Renal cortical epithelial cell (primary cell): Measurements from ENCODE around the gene ARRDC4. TPM values are rescaled to one million over a fixed set of nuclear protein-coding genes. Genes with fewer than 3 reads are reported as not detected.

Source experiments
- DNase-seq: peaks from one replicate; pipeline ENCODE4 v3.0.0-alpha.2; 2011; ENCODE audit warnings: low read depth
- total RNA-seq: library from RNA; depleted of rRNA; stranded (reverse); fragments of >200 nt; gene quantifications from 2 replicates; pipeline ENCODE4 v1.2.3, GENCODE V29; 2014

The ARRDC4 gene, protein sequence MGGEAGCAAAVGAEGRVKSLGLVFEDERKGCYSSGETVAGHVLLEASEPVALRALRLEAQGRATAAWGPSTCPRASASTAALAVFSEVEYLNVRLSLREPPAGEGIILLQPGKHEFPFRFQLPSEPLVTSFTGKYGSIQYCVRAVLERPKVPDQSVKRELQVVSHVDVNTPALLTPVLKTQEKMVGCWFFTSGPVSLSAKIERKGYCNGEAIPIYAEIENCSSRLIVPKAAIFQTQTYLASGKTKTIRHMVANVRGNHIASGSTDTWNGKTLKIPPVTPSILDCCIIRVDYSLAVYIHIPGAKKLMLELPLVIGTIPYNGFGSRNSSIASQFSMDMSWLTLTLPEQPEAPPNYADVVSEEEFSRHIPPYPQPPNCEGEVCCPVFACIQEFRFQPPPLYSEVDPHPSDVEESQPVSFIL
- total RNA-seq: 37.9 and 293 TPM in 2 replicates

DNA sequence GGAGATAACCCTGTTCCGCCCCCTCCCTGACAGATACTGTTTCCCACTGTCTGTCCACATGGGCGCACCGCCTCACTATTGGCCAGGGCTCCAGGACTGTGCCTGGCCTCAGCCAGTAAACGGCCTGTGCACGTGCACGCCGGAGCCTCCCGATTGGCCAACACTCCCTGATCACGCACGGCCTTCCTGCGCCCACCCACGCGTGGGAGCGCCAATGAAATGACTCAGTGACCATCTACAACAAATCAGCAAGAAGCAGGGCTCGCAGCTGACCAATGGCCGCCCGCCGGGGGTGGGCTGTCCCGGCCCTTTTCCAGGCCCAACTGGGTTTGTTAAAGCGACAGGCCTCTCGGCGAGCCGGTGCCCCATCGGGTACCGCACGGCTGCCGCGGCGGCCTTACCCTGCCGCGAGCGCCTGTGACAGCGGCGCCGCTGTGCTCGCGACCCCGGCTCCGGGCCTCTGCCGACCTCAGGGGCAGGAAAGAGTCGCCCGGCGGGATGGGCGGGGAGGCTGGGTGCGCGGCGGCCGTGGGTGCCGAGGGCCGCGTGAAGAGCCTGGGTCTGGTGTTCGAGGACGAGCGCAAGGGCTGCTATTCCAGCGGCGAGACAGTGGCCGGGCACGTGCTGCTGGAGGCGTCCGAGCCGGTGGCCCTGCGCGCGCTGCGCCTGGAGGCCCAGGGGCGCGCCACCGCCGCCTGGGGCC lies at the start of gene ARRDC4:
TSS of gene ARRDC4 (plus strand) at position 340 of the 703 bp plus-strand sequence. CDS start at position 499, 159 bp downstream.
- peak; percentile 99 for DNase-seq

DNA sequence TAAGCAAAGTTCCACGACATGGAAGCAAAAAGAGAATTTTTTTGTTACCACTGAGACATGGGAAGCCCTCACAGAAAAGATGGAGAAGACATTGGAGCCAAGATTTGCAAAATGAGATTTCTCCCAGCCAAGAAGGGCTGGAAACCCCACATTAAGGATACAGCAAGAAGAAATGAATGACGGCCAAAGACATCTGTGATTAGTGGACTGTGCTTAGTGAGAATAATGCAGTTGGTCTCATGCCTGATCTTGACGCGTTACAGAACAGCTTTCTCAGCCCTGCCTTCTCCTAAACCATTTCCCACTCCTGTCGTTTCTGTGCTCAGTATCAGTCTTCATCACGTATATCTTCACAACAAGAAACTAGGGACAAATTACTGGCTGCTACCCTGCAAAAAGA lies 45.8 kb upstream of the ARRDC4 start:
- DNase-seq: no peak

DNA sequence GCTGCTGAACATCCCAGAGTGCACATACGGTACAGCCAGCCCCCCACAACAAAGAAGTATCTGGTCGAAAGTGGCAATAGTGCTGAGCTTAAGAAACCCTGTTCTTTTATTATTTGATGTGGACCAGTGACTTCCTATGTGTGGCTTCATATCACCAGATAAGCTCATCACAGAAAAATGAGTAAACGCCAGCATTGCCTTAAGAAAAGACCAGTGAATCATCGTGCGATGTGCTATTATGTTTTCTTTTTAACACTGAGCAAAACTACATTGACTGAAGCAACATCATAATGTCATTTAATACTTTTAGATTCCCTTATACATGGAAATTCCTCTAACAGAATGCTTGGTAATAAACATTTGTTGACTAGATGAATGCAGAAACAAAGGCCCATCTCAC lies 45.2 kb upstream of the ARRDC4 start:
- DNase-seq: no peak

DNA sequence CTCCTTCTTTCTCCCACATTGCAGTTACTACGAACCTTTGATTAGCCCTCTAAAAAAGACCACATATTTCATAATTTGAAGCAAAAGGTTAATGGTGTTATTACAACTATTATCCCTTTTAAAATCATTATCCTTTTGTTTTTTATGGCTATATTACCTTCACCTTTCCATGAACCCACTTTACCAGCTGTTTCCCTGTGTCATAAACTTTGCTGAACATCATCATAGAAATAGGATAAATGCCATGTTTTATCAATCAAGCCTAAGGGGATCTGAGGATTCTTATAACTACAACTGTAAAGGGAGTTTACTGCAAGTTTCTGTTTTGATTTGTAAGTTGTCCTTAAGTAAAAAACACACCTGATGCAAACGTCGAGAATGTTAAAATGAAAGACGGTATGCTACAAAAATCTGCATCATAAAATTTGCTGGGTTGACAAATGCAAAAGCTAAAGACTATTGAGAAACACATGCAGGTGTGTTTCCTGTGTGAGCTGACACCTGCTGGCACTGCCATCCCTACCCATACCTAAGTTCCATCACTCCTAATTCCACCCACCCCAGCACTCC lies 39.1 kb upstream of the ARRDC4 start:
- DNase-seq: no peak

DNA sequence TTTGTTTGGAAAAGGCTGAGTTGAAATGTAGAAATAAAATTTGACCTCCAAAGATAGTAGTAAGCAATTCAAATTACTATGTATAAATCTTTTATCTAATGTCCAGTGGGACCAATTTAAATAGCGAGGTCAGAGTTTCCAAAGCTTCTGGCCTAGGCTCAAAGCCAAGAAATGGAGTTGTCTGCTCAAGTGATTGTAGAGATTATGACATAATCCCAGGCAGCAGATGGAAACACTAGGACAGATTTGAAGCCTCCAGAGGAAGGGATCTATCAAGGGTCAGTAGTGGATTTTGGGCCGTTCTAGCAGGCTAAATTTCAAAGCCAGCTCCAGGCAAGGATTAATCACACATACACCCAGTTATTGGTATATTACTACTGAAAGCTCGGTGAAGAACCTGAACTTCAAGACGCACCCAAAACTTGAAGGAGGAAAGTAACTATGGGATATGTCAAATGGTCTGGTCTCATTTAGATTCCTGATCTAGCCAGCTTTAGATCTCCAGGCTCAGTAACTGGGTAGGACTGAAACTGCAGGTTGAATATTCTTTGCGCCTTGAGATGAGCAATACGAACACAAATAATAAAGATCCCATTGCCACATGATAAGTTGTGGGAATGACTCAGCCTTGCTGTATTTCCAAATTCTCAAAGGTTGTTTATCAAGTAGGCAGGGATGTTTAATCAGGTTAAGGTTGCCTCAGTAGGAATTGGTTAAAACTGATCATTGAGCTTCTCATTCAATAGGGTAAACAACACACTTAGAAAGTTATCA lies 30.9 kb upstream of the ARRDC4 start:
- DNase-seq: no peak

DNA sequence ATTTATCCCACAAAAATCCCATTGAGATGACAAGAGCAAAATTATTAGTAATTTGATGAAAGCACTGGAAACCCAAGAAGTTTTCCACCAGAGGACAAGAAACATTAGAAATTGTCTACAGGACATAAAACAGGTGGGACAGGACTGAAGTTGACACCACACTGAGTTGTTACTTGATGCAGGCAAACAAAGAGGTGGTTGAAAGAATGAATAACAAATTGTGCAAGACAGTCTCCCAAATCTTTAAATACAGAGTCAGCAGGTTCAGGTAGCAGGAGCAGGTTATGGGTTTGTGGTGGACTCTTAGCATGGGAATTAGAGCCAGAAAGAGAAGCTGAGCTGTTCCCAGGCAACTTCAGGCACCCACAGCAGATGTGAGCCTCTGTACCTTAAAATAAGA lies 30.3 kb upstream of the ARRDC4 start:
- DNase-seq: no peak

DNA sequence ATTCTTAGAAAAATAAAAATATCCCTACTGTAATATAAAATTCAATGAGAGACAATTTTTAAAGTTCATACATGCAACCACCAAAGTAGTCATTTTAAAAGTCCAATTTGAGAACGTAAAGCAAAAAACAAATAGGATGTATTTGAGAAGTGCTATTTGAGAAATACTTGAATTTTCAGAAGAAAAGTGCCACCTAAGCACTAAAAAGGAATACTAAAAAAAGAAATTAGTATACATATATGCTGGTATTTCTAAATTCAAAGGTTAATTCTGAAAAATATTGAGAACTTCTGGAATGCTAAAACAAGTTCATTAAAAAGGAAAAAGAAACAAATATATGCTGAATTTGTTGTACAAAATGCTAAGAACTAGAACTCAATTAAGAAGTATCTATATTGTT lies 29.2 kb upstream of the ARRDC4 start:
- no peak for DNase-seq

DNA sequence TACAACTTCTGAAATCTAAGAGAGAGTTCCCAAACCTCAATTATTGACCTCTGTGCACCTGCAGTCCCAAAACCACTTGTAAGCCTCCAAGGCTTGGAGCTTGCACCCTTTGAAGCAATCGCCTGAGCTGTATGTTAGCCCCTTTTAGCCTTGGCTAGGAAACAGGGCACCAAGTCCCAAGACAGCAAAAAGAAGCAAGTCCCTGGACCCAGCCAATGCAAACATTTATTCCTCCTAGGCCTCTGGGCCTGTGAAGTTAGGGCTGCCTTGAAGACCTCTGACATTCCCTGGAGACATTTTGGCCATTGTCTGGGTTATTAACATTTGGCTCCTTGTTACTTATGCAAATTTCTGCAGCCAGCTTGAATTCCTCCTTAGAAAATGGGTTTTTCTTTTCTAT lies 26.9 kb upstream of the ARRDC4 start:
- no peak for DNase-seq

DNA sequence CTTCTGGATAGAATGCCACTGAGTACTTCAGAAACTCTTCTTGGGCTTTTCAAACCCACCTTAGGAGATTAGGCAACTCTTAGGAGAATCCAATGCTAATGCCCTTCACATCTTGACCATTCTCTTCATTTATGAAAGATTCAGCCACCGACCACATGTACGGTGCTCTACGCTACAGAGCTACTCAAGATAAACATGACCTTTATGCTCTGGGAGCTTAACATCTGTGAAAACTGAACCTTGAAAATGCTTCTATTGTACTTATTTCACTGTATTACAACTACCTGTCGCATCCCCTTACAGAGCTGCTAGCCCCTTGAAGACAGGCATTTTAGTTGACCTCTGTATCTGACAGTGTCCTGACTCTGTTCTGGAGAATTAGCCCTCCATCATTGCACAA lies 19.5 kb upstream of the ARRDC4 start:
- DNase-seq: no peak

DNA sequence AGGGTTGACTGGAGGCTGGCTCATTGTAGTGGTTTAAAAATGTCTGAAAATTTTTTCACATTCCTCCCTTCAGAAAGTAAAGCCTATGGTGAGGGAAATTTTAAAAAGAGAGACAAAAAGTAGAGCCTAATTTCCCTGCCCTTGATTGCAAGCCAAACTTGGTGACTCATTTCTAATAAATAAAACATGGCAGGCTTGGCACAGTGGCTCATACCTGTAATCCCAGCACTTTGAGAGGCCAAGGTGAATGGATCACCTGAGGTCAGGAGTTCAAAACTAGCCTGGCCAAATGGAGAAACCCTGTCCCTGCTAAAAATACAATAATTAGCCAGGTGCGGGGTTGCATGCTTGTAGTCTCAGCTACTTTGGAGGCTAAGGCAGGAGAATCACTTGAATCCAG lies 18.9 kb upstream of the ARRDC4 start:
- peak; percentile 16 for DNase-seq

DNA sequence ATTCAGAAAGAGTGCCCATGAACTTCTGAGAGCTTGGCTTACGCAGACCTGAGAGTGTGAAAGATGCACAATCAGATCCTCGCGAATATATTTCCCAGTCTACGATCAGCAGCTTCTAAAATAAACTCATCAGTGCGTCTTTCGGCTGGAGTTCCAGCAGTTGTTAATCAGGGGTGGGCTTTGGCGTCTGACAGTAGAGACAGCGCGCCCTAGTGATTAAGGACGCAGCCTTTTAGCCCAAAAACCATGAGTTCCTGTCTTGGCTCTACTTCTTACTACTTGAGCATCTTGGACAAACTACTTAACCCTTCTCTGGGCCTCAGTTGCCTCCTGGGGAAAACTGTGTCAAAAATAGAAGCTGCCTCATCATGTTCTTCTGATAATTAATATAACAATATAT lies 15.8 kb upstream of the ARRDC4 start:
- DNase-seq: no peak

DNA sequence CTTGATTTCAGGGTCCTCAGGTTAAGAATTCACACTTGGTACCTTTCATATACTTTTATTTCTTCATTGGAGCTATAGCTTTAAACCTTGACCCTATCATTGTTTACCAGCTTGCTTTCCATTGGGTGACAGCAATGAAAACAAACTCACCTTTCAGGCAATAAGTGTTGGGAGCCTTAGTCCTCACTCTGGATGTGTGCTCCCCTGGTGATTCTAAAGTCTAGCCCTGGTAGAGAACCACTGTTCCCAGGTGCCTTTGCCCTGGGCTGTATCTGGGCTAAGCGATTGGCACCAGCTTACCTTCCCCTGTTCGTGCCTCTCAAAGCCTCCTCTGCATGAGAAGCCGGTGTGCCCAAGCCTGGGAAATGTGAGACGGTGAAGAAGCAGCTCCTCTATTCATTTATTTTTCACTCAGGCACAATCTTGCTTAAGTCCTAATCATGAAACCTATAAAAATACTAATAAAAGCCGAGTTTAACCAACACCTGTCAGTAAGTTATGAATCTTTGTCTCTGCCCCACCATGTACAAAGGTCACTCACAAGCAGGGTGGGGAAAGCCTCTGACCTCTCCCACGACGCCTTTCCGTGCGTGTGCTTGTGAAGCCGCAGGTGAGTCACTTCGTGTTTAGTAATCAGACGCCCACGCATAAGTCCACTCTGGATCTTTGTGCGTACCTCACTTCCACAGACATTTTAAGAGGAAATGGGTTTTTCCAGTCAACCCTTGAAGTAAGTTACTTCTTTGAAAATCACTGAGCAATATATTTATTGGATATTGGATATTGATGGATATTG lies 12.8 kb upstream of the ARRDC4 start:
- DNase-seq: peak; percentile 78

DNA sequence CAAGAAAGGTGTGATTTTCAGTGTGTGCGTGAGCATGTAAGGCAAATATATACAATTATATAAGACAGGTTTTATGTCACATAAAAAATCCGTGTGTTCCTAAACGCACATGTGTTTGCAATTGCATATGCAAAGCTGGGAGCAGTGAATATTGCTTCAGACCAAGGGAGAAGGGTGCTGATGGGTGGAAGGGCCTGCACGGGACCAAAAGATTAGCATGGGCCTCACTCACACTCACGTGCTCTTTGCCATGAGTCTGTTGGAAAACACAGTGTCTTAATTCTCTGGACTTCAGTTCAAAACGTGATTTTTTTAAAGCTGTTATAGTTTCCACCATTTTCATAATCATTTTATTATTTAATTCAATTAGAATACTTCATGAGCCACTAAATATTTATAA lies 7.2 kb upstream of the ARRDC4 start:
- DNase-seq: no peak

DNA sequence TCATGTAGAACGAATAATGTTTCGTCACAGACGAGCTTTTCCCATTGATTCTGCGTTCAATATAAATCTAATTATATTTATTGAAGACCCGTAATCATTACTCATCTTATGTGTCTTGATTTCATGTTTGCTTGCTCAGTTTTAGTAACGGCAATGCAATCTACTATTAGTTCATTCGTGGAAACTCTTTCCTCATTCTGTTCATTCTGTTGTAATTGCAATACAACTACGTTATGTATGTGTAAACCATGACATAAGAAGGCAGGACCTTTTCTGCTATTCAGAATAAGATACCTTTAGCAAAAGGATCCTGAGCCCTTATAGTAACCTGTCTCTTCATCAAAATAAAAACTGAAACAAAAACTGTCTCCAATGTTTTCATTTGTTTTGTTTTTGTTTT lies 6.8 kb upstream of the ARRDC4 start:
- no peak for DNase-seq

DNA sequence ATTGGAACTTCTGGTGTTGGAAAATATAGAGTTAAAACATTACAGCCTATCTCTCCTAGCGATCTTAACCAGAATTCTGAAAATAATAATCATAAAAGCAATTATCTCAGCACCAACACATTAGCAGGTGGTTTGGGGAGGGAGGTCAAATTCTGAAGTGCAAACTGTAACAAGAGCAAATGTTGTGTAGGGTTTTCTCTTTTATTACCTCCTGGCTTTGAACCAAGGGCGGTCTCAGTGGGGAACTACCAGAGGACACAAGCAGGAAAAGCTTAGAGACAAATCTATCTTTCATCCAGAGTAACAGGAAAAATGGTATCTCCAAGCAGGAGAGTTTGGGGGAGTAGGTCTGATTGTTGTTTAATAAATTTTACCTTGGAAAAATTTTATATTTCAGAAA lies 5.5 kb upstream of the ARRDC4 start:
- no peak for DNase-seq

DNA sequence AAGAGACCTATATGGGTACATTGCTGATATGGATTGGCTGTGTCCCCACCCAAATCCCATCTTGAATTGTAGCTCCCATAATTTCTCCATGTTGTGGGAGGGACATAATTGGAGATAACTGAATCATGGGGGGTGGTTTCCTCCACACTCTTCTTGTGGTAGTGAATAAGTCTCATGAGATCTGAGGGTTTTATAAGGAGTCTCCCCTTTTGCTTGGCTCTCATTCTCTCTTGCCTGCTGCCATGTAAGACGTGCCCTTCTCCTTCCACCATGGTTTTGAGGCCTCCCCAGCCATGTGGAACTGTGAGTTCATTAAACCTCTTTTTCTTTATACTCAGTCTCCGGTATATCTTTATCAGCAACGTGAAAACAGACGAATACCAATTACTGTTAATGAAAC lies 5.0 kb upstream of the ARRDC4 start:
- no peak for DNase-seq

DNA sequence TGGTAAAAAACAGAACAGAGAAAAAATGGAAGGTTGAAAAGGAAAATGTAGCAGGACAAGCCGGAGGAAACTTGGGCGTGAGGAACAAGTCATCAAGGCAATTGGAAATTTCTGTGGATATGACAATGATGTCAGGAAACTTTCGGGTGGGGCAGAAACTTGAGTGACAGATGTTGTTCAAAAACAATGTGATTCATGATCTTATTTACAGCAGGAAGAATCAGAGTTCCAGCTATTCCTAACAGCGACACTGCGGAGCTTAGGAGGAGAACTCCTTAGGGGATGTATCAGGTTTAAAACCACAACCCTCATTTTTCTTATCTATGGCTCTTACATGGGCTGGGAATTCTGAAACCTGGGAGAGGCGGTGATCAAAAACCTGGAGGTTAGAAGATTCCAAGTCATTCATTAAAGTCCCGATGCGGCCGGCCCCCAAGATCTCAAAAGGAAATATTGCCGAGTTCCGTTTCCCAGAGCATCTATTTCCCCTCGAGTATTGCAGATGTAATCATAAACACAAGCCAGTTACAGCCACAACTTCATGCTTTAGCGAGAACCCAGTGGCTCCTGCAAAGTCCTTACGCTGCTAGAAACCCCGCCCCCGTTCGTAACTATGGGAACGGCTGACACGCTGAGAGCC lies 659 bp upstream of the ARRDC4 start:
- no peak for DNase-seq

DNA sequence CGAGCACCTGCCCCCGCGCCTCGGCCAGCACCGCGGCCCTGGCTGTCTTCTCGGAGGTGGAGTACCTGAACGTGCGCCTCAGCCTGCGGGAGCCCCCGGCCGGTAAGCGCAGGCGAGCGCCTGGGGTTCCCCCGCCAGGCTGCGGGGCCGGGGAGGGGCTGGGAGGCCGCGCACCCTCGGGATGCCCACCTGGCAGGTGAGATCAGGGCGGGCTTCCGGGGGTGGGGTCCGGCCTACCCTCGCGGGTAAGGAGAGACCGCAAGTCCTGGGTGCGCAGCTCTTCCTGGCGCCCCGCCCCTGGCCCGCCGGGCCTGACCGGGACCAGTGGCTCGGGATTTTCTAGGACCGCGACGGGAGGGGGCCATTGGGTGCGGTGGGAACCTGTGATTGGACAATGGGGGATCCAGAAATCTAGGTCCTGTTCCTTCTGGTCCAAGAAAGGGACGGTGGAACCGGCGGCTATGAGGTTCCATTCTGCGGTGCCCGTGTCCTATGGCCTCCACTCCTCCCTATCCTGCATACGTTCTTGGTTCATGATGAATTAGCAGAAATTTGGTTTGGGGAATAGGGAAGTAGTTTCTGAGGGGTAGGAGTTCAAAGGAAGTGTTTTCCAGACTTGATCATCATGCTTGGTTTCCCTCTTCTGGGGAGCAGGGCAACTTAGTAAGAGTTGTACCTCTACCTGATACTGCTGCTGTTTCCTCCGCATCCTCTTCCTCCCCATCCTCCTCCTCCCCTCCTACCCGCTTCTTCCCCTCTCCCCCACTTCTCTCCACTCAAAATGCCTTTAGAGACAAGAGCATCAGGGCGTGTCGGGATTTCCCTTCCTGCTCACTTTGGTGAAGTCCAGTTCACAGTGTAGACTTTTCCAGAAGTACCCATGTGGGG lies 808 bp downstream of the ARRDC4 start:
- no peak for DNase-seq

DNA sequence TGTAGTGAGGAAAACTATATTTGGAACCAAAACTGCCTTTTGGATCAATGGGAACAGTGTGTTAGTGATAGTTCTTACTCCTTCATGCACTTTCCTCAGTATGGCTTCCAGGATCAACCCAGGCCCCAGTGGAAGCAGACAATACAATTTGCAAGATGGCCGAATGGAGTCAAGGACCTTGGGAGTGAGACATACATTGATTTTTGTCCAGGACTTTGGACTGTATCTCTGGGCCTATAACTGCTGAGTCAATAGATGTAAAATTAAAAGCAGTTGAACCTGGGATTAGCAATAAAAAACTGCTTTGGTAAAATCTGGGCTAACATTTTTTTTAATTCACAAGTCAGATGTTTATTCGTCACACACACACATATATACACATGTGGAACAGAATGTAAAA lies 1.8 kb downstream of the ARRDC4 start:
- DNase-seq: no peak

DNA sequence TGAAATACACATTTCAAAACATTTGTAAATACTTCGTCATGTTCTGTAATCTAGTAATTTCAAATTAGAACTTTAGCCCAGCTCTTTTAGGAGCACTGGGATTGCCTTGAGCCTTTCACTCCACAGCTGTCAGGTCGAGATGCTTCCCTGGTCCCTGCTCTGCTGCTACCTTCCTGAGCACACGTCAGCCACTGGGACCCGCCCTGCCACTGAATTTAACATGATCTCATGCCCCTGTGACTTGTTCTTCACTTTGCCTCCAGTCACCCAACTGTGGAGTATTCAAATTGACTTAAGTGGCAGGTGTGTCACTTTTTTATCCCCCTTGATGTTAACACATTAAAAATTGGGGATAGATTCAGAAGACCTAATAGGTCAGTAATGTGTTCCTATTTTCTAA lies 3.3 kb downstream of the ARRDC4 start:
- DNase-seq: no peak
